B cell (primary cell): Measurements from ENCODE around the gene RAB10. TPM values are rescaled to one million over a fixed set of nuclear protein-coding genes. Genes with fewer than 3 reads are reported as not detected.
A peak's percentile ranks its signal among the peaks of the same experiment; 100 is the strongest.

Experiments
- ATAC-seq: fragments of 200-7000 bp; cut with Tn5 transposase; one replicate; pipeline ENCODE4 v1.10.0; 2021; ENCODE audit warnings: low read depth, mild to moderate bottlenecking, moderate number of reproducible peaks, moderate library complexity
- CTCF ChIA-PET: fragments of 350-600 bp; sonication (Branson Sonifier 250); formaldehyde crosslinking; loops from one replicate; lab custom pipeline; 2021; ENCODE audit warnings: antibody characterized with exemption, inconsistent platforms; lab: Charles Lee
- POLR2A ChIA-PET: fragments of 350-600 bp; sonication (Branson Sonifier 250); formaldehyde crosslinking; loops from one replicate; lab custom pipeline; 2021; ENCODE audit warnings: antibody characterized with exemption; lab: Charles Lee
- DNase-seq: peaks from one replicate; pipeline ENCODE4 v3.0.0; 2013
- H2AFZ ChIP-seq: 2 replicates; pipeline ENCODE4 v1.6.1; 2012; ENCODE audit warnings: mild to moderate bottlenecking, low read depth, low read length; ENCODE audit not compliant: insufficient read depth, poor library complexity, severe bottlenecking
- H3K27ac ChIP-seq, 2 donors: 1 replicate in 1 of 2; 2 replicates in 1 of 2; pipeline ENCODE4 v1.5.1; 2012 to 2013; ENCODE audit warnings: low read length in 2 of 2, mild to moderate bottlenecking in 2 of 2, moderate library complexity in 1 of 2
- H3K27me3 ChIP-seq, 4 experiments: fragments of 200-600 bp in 1 of 4; sonication (generic) in 1 of 4; replicated peaks in 1 of 4; 1 replicate in 2 of 4; 2 replicates in 2 of 4; pipeline versions ENCODE4 v1.6.1 to v1.7.0; 2013 to 2016; ENCODE audit warnings: low read length in 3 of 4, mild to moderate bottlenecking in 2 of 4, mixed read lengths in 1 of 4, moderate library complexity in 1 of 4; ENCODE audit not compliant: insufficient read depth in 4 of 4, control insufficient read depth in 3 of 4; ENCODE audit errors: control extremely low read depth in 1 of 4
- H3K36me3 ChIP-seq, 2 experiments: replicated peaks in 1 of 2; 1 replicate in 1 of 2; 2 replicates in 1 of 2; pipeline versions ENCODE4 v1.6.1 to v1.7.1; 2013; ENCODE audit warnings: low read length in 1 of 2; ENCODE audit not compliant: insufficient read depth in 2 of 2, control insufficient read depth in 1 of 2; ENCODE audit errors: control extremely low read depth in 1 of 2, extremely low read depth in 1 of 2
- H3K4me1 ChIP-seq, 2 donors: fragments of 200-600 bp in 1 of 2; sonication (generic) in 1 of 2; 1 replicate in 1 of 2; 2 replicates in 1 of 2; pipeline versions ENCODE4 v1.5.1 to v1.6.1; 2013 to 2017; ENCODE audit warnings: low read length in 2 of 2; ENCODE audit not compliant: control insufficient read depth in 2 of 2, insufficient read depth in 2 of 2
- H3K4me2 ChIP-seq: replicated peaks from 2 replicates; pipeline ENCODE3; 2012; ENCODE audit warnings: mild to moderate bottlenecking, low read depth, low read length; ENCODE audit not compliant: poor library complexity, severe bottlenecking
- H3K4me3 ChIP-seq, 5 experiments: fragments of 200-600 bp in 1 of 5; sonication (generic) in 1 of 5; 1 replicate in 3 of 5; 2 replicates in 2 of 5; pipeline versions ENCODE4 v1.5.1 to v1.7.0; 2011 to 2016; ENCODE audit warnings: low read length in 4 of 5, mild to moderate bottlenecking in 4 of 5, low read depth in 2 of 5, control low read depth in 1 of 5, moderate library complexity in 1 of 5; ENCODE audit not compliant: insufficient read depth in 1 of 5; ENCODE audit errors: control extremely low read depth in 1 of 5, extremely low read depth in 1 of 5
- H3K79me2 ChIP-seq: fragments of 200-600 bp; sonication (generic); one replicate; pipeline ENCODE4 v1.6.0; 2016; ENCODE audit warnings: low read length; ENCODE audit not compliant: control insufficient read depth, insufficient read depth
- H3K9ac ChIP-seq: fragments of 200-600 bp; sonication (generic); 2 replicates; pipeline ENCODE4 v1.6.1; 2017; ENCODE audit warnings: mild to moderate bottlenecking, low read length, moderate library complexity
- H3K9me3 ChIP-seq, 3 donors: one replicate each; pipeline versions ENCODE4 v1.6.1 to v1.7.1; 2013; ENCODE audit warnings: low read length in 2 of 3; ENCODE audit not compliant: control insufficient read depth in 2 of 3, insufficient read depth in 1 of 3; ENCODE audit errors: control extremely low read depth in 1 of 3
- H4K20me1 ChIP-seq: 2 replicates; pipeline ENCODE4 v1.6.0; 2012; ENCODE audit warnings: mild to moderate bottlenecking, low read length; ENCODE audit not compliant: insufficient read depth, control insufficient read depth, poor library complexity, severe bottlenecking
- H3K27ac Mint-ChIP-seq: one replicate; pipeline ENCODE4 v1.8.0; 2021; ENCODE audit warnings: mixed read lengths
- H3K27me3 Mint-ChIP-seq: one replicate; pipeline ENCODE4 v1.8.0; 2021; ENCODE audit warnings: mixed read lengths
- H3K4me1 Mint-ChIP-seq: one replicate; pipeline ENCODE4 v1.8.0; 2021; ENCODE audit warnings: mixed read lengths
- H3K4me3 Mint-ChIP-seq: one replicate; pipeline ENCODE4 v1.8.0; 2021; ENCODE audit warnings: mixed read lengths
- H3K9me3 Mint-ChIP-seq: one replicate; pipeline ENCODE4 v1.8.0; 2022; ENCODE audit warnings: mixed read lengths; ENCODE audit not compliant: insufficient read depth
- CTCF ChIP-seq: fragments of 200-600 bp; IDR thresholded peaks from one replicate; pipeline ENCODE4 v1.8.0; 2022; ENCODE audit warnings: antibody characterized with exemption, mild to moderate bottlenecking
- EZH2 ChIP-seq: IDR thresholded peaks from 2 replicates; pipeline ENCODE4 v1.6.1; 2012; ENCODE audit warnings: borderline replicate concordance, low read depth, mild to moderate bottlenecking, moderate library complexity, low read length; ENCODE audit not compliant: insufficient read depth, poor library complexity, severe bottlenecking
- WGBS: methylation state at CpG from one replicate; pipeline ENCODE4 v1.1.5; 2013; ENCODE audit warnings: missing lambda C conversion rate; ENCODE audit not compliant: insufficient coverage; 5-methylcytosine and 5-hydroxymethylcytosine counted together
- intact Hi-C: fragments of 100-400 bp; cut with micrococcal nuclease; formaldehyde crosslinking; loops from one replicate; pipeline ENCODE4 v1.10.0; 2022
- polyA plus RNA-seq: library from polyadenylated mRNA; depleted of rRNA; stranded (reverse); fragments of >200 nt; gene quantifications from 2 replicates; pipeline ENCODE4 v1.2.3, GENCODE V29; 2012
- total RNA-seq, 2 donors: library from RNA; stranded (reverse); fragments of 120-200 nt in 1 of 2; gene quantifications; 1 replicate in 1 of 2; 2 replicates in 1 of 2; pipeline versions ENCODE4 v1.2.3 to v1.2.4, GENCODE V29; 2013 to 2022

The RAB10 gene
- total and polyA plus RNA-seq, 2 donors (not counting 1 experiment from before 2014, with no cell fraction given), result 21.7 to 66.7 TPM

- Mint-ChIP-seq H3K9me3 (no peaks in the 10 kb centered on the region), H3K4me1 (peaks cover 39% of the 10 kb centered on the region), H3K27ac (peak overlapping the region; percentile 98), H3K27me3 (no peaks in the 10 kb centered on the region), H3K4me3 (peak overlapping the region; percentile 97)
- peaks cover 22 to 29% of the 10 kb centered on the region in 2 donors for H3K4me1 ChIP-seq
- H3K4me2 ChIP-seq, result peak overlapping the region; percentile 97
- WGBS, result 0% methylated on average over 5 of the region's 18 CpGs
- H3K9ac ChIP-seq, result peak overlapping the region; percentile 87
- peak overlapping the region; percentile 99 for H2AFZ ChIP-seq
- peaks cover 40% of the 10 kb centered on the region for H4K20me1 ChIP-seq
- H3K79me2 ChIP-seq, result peaks cover 61% of the 10 kb centered on the region
- peak overlapping the region; percentile 81 to 94 for H3K27ac ChIP-seq
- DNase-seq (no peak), ATAC-seq (no peak)
- H3K9me3 ChIP-seq, result no peaks in the 10 kb centered on the region
- ChIA-PET POLR2A (interaction anchor here (1.8 kb wide), 1 partner anchor 209 kb away, joined by 4 read pairs; the partner anchor contains the start of gene HADHA), CTCF (interaction anchor here (0.6 to 1.7 kb wide), 4 partner anchors 40 to 50 kb away, joined by 3 to 4 read pairs (median 4); no protein-coding TSS in a partner anchor)
- no peaks in the 10 kb centered on the region for H3K27me3 ChIP-seq
- peak overlapping the region; percentile 78 to 97 (median 89) for H3K4me3 ChIP-seq
- peaks cover 0 to 1% of the 10 kb centered on the region in 2 experiments for H3K36me3 ChIP-seq
- TF ChIP-seq EZH2 (no peak), CTCF (no peak)
- intact Hi-C loops, result loop anchor here (1.0 to 5.0 kb wide), 5 partner anchors 148 to 1062 kb away; partner anchors contain the start of genes ADGRF3, DNAJC27, DTNB and HADHA
Observed at GRCh38 chr2:26034637-26034992, 731 bp downstream of the RAB10 start.

- ATAC-seq, result no peak
- H3K79me2 ChIP-seq, result peaks cover 67% of the 10 kb centered on the region
- H4K20me1 ChIP-seq, result peaks cover 46% of the 10 kb centered on the region
Observed at GRCh38 chr2:26035090-26035743, 1.3 kb downstream of the RAB10 start.

More at GRCh38 chr2:26035090-26035743, 1.3 kb downstream of the RAB10 start:
- POLR2A ChIA-PET, result no interaction called here
- no peaks in the 10 kb centered on the region for H3K27me3 ChIP-seq
- H3K9me3 ChIP-seq, result no peaks in the 10 kb centered on the region
- peak overlapping the region; percentile 98 for H3K27ac Mint-ChIP-seq
- peaks cover 42% of the 10 kb centered on the region for H3K4me1 Mint-ChIP-seq
- intact Hi-C loops, result no loop called here
- DNase-seq, result peak; percentile 17
- H3K27me3 Mint-ChIP-seq, result no peaks in the 10 kb centered on the region
- H3K36me3 ChIP-seq, result peaks cover 0 to 7% of the 10 kb centered on the region in 2 experiments
- H3K4me3 Mint-ChIP-seq, result peak overlapping the region; percentile 97
- peak overlapping the region; percentile 78 to 97 (median 89) for H3K4me3 ChIP-seq
- 0% methylated on average over 1 of the region's 12 CpGs for WGBS
- peaks cover 22 to 31% of the 10 kb centered on the region in 2 donors for H3K4me1 ChIP-seq
- CTCF ChIA-PET, result interaction anchor here (0.6 to 1.7 kb wide), 2 partner anchors 40 to 44 kb away, joined by 3 to 4 read pairs; no protein-coding TSS in a partner anchor
- H2AFZ ChIP-seq, result peak overlapping the region; percentile 99
- peak overlapping the region; percentile 87 for H3K9ac ChIP-seq
- peak overlapping the region; percentile 97 for H3K4me2 ChIP-seq
- no peaks in the 10 kb centered on the region for H3K9me3 Mint-ChIP-seq
- H3K27ac ChIP-seq, result peak overlapping the region in 1 of 2 donors; percentile 94
- TF ChIP-seq EZH2 (no peak), CTCF (no peak)
